ENCODE measurements around the gene TAC3.

TAC3 gene

GRCh38 chr12:56990648-56991318 is 25.5 kb downstream of the TAC3 start:
- TF ChIP-seq REST (IDR thresholded peaks at IDR 0.05; ENCODE audit: low read depth) = no peak
- TF ChIP-seq RAD21 (IDR thresholded peaks at IDR 0.05; ENCODE audit: low read depth) = no peak
- no peak for TF ChIP-seq NFIC (IDR thresholded peaks at IDR 0.05)
- TF ChIP-seq ZBTB7A (IDR thresholded peaks at IDR 0.05; ENCODE audit: low read depth) = no peak

GRCh38 chr12:56989861-56990610 is 26.3 kb downstream of the TAC3 start:
- no peak for TF ChIP-seq ZBTB7A (IDR thresholded peaks at IDR 0.05; ENCODE audit: low read depth)
- no peak for TF ChIP-seq CREB1 (IDR thresholded peaks at IDR 0.05; ENCODE audit: low read depth)
- no peak for TF ChIP-seq TEAD4 (IDR thresholded peaks at IDR 0.05)
- TF ChIP-seq EGR1 (IDR thresholded peaks at IDR 0.05) = no peak
- TF ChIP-seq REST (IDR thresholded peaks at IDR 0.05; ENCODE audit: low read depth) = no peak
- TF ChIP-seq FOXM1 (IDR thresholded peaks at IDR 0.05; ENCODE audit: borderline replicate concordance, low read depth) = no peak
- no peak for TF ChIP-seq EP300 (IDR thresholded peaks at IDR 0.05; ENCODE audit: borderline replicate concordance)
- TF ChIP-seq CEBPB (IDR thresholded peaks at IDR 0.05) = no peak
- no peak for TF ChIP-seq NFIC (IDR thresholded peaks at IDR 0.05)
- TF ChIP-seq USF1 (IDR thresholded peaks at IDR 0.05) = no peak
- TF ChIP-seq YY1 (IDR thresholded peaks at IDR 0.05; ENCODE audit: low read depth) = no peak
- no peak for TF ChIP-seq RAD21 (IDR thresholded peaks at IDR 0.05; ENCODE audit: low read depth)
- TF ChIP-seq TAF1 (IDR thresholded peaks at IDR 0.05; ENCODE audit: low read depth) = no peak

GRCh38 chr12:56988207-56988739 is 28.1 kb downstream of the TAC3 start:
- TF ChIP-seq REST (IDR thresholded peaks at IDR 0.05; ENCODE audit: low read depth) (no peak), TEAD4 (IDR thresholded peaks at IDR 0.05) (no peak), USF1 (IDR thresholded peaks at IDR 0.05) (no peak), CEBPB (IDR thresholded peaks at IDR 0.05) (no peak), YY1 (IDR thresholded peaks at IDR 0.05; ENCODE audit: low read depth) (no peak), MAX (IDR thresholded peaks at IDR 0.05) (no peak), FOXM1 (IDR thresholded peaks at IDR 0.05; ENCODE audit: borderline replicate concordance, low read depth) (no peak), ZBTB7A (IDR thresholded peaks at IDR 0.05; ENCODE audit: low read depth) (no peak), TCF12 (IDR thresholded peaks at IDR 0.05; ENCODE audit: low read depth) (no peak)

- TF ChIP-seq CEBPB (IDR thresholded peaks at IDR 0.05) (0 out of 2 replicates have a peak, but pooled peaks have one; percentile 8), RAD21 (IDR thresholded peaks at IDR 0.05; ENCODE audit: low read depth) (peak; percentile 99), ZBTB7A (IDR thresholded peaks at IDR 0.05; ENCODE audit: low read depth) (no peak)
These were observed 28.7 kb downstream of the TAC3 start for GRCh38 chr12:56987551-56988053.

Measured in Ishikawa (cell line).